Neuronal stem cell (in vitro differentiated cells): ENCODE measurements around the gene HTR6.
A peak's percentile ranks its signal among the peaks of the same experiment; 100 is the strongest.

Experiments used
- DNase-seq: peaks from one replicate; pipeline ENCODE4 v3.0.0-alpha.2; 2013; ENCODE audit warnings: low spot score
- H2AFZ ChIP-seq: one replicate; pipeline ENCODE4 v1.6.1; 2013; ENCODE audit warnings: mild to moderate bottlenecking, low read length, inconsistent platforms
- H2AK5ac ChIP-seq: 2 replicates; pipeline ENCODE4 v1.6.1; 2013; ENCODE audit warnings: low read depth, mild to moderate bottlenecking, inconsistent platforms, low read length, moderate library complexity, mixed read lengths
- H2BK120ac ChIP-seq: 2 replicates; pipeline ENCODE4 v1.6.1; 2013; ENCODE audit warnings: low read depth, mild to moderate bottlenecking, inconsistent platforms, low read length, moderate library complexity, mixed read lengths
- H2BK12ac ChIP-seq: one replicate; pipeline ENCODE4 v1.6.1; 2013; ENCODE audit warnings: low read length, inconsistent platforms
- H2BK15ac ChIP-seq: 2 replicates; pipeline ENCODE4 v1.6.1; 2013; ENCODE audit warnings: mild to moderate bottlenecking, low read length, inconsistent platforms, mixed read lengths
- H2BK5ac ChIP-seq: one replicate; pipeline ENCODE4 v1.6.1; 2013; ENCODE audit warnings: inconsistent platforms, mild to moderate bottlenecking, low read length, moderate library complexity
- H3K14ac ChIP-seq: one replicate; pipeline ENCODE4 v1.6.1; 2013; ENCODE audit warnings: low read length, inconsistent platforms
- H3K18ac ChIP-seq: 2 replicates; pipeline ENCODE4 v1.6.1; 2013; ENCODE audit warnings: low read length, inconsistent platforms
- H3K23ac ChIP-seq: 2 replicates; pipeline ENCODE4 v1.6.1; 2013; ENCODE audit warnings: low read depth, mild to moderate bottlenecking, mixed read lengths, low read length, inconsistent platforms; ENCODE audit not compliant: poor library complexity
- H3K27ac ChIP-seq: replicated peaks from 3 replicates; pipeline ENCODE4 v1.5.1; 2013; ENCODE audit warnings: low read length, inconsistent platforms
- H3K27me3 ChIP-seq, 3 experiments: 2 replicates each; pipeline ENCODE4 v1.6.1; 2013; ENCODE audit warnings: low read length in 3 of 3, mild to moderate bottlenecking in 2 of 3, inconsistent platforms in 1 of 3, low read depth in 1 of 3, mixed read lengths in 1 of 3, moderate library complexity in 1 of 3; ENCODE audit not compliant: control insufficient read depth in 3 of 3, insufficient read depth in 3 of 3
- H3K36me3 ChIP-seq, 2 donors: replicated peaks in 1 of 2; 2 replicates each; pipeline ENCODE4 v1.6.1; 2013; ENCODE audit warnings: low read length in 2 of 2; ENCODE audit not compliant: control insufficient read depth in 2 of 2, insufficient read depth in 2 of 2
- H3K4ac ChIP-seq: 2 replicates; pipeline ENCODE4 v1.6.1; 2013; ENCODE audit warnings: inconsistent platforms, mild to moderate bottlenecking, low read length, moderate library complexity
- H3K4me1 ChIP-seq, 2 donors: 1 replicate in 1 of 2; 2 replicates in 1 of 2; pipeline ENCODE4 v1.6.1; 2013; ENCODE audit warnings: low read length in 2 of 2, low read depth in 1 of 2; ENCODE audit not compliant: control insufficient read depth in 2 of 2, insufficient read depth in 1 of 2
- H3K4me2 ChIP-seq: one replicate; pipeline ENCODE4 v1.6.1; 2013; ENCODE audit warnings: mild to moderate bottlenecking, low read length, inconsistent platforms; ENCODE audit not compliant: insufficient read depth, poor library complexity, severe bottlenecking
- H3K4me3 ChIP-seq, 2 donors: 2 replicates each; pipeline ENCODE4 v1.5.1; 2013; ENCODE audit warnings: low read length in 2 of 2, mild to moderate bottlenecking in 2 of 2, inconsistent platforms in 1 of 2, moderate library complexity in 1 of 2
- H3K79me1 ChIP-seq: one replicate; pipeline ENCODE4 v1.6.1; 2013; ENCODE audit warnings: low read depth, mild to moderate bottlenecking, inconsistent platforms, low read length, moderate library complexity
- H3K9ac ChIP-seq: one replicate; pipeline ENCODE4 v1.6.1; 2013; ENCODE audit warnings: mild to moderate bottlenecking, low read depth, low read length, inconsistent platforms; ENCODE audit not compliant: poor library complexity
- H3K9me3 ChIP-seq, 2 donors: replicated peaks in 1 of 2; 2 replicates each; pipeline versions ENCODE3 to v1.6.1; 2013; ENCODE audit warnings: low read length in 2 of 2, mild to moderate bottlenecking in 2 of 2, inconsistent platforms in 1 of 2, low read depth in 1 of 2, mixed read lengths in 1 of 2, moderate library complexity in 1 of 2; ENCODE audit not compliant: control insufficient read depth in 2 of 2, insufficient read depth in 1 of 2
- H4K8ac ChIP-seq: one replicate; pipeline ENCODE4 v1.6.1; 2013; ENCODE audit warnings: low read depth, mild to moderate bottlenecking, inconsistent platforms, low read length, moderate library complexity
- H4K91ac ChIP-seq: one replicate; pipeline ENCODE4 v1.6.1; 2013; ENCODE audit warnings: low read length, low read depth, mild to moderate bottlenecking, inconsistent platforms; ENCODE audit not compliant: poor library complexity
- WGBS, 2 donors: extraction: QIAGEN DNeasy Blood & Tissue Kit; methylation state at CpG; one replicate each; pipeline ENCODE4 v1.1.7; 2013; ENCODE audit warnings: missing lambda C conversion rate in 2 of 2, mixed read lengths in 1 of 2; ENCODE audit not compliant: insufficient read length in 2 of 2, insufficient replicate concordance in 1 of 2; ENCODE audit errors: extremely low coverage in 2 of 2; 5-methylcytosine and 5-hydroxymethylcytosine counted together

The HTR6 gene

DNA sequence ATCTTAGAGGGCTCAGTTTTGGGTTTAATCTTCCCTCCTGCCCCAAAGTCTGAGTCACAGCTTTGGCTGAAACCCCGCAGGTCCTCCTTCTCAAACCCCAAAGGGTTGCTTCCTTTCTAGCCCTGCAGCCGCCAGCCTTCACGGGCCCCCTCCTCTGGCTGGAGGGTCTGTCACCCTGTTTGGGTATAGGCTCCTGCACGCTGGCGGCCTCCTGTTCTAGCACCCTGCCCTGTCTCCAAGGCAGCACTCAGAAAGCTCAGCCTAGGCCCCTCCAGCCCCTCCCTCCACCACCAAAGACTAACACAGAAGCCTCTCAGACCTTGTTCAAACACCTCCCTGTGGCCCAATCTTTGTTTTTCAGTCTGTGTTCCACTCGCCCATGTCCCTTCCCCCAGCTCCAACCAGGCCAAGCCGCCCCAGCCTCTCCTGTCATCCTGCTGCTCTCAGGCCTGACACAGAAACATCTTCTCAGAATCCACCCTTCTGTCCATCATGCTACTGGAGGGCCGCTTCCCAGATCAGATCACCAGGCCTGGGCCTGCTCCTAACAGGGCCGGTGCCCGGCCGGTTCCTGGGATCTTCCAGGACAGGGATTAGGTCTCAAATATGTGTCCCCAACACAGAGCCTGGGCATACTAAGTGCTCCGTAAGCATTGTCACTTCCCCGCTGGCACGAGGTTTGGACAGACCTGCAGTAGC lies 35.6 kb downstream of the HTR6 start:
- H2BK15ac ChIP-seq = peak overlapping the region; percentile 51
- no peak overlapping the region for H4K8ac ChIP-seq
- H3K36me3 ChIP-seq = no peaks in the 10 kb centered on the region
- H3K4me1 ChIP-seq = peaks cover 2 to 7% of the 10 kb centered on the region in 2 donors
- no peak overlapping the region for H4K91ac ChIP-seq
- H2AK5ac ChIP-seq = no peak overlapping the region
- no peak overlapping the region for H3K18ac ChIP-seq
- H3K4me3 ChIP-seq = no peak overlapping the region
- H3K9ac ChIP-seq = no peak overlapping the region
- H3K27me3 ChIP-seq = peaks cover 0 to 36% (median 0%) of the 10 kb centered on the region in 3 experiments
- peak overlapping the region; percentile 14 for H3K14ac ChIP-seq
- no peak overlapping the region for H3K4me2 ChIP-seq
- H3K4ac ChIP-seq = no peak overlapping the region
- no peak for DNase-seq
- no peak overlapping the region for H2BK12ac ChIP-seq
- H2AFZ ChIP-seq = no peak overlapping the region
- no peak overlapping the region for H3K27ac ChIP-seq
- H3K79me1 ChIP-seq = no peaks in the 10 kb centered on the region
- peak overlapping the region; percentile 3 for H3K23ac ChIP-seq
- H2BK120ac ChIP-seq = no peak overlapping the region
- H3K9me3 ChIP-seq = no peaks in the 10 kb centered on the region
- no CpG with 5 or more reads among the region's 14 CpGs for WGBS, 2 donors
- no peak overlapping the region for H2BK5ac ChIP-seq

DNA sequence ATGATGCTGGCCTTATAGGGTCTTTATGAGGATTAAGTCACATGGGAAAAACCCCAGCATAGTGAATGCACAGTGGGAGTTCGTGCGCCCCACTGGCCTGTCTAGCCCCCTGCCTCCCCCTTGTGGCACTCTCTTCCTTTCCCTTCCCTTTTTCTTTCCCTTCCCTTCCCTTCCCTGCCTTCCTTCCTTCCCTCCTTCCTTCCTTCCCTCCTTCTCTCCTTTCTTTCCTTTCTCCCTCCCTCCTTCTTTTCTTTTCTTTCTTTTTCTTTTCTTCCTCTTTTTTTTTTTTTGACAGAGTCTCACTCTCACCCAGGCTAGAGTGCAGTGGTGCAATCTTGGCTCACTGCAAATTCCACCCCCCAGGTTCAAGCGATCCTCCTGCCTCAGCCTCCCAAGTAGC lies 38.6 kb downstream of the HTR6 start:
- H3K27me3 ChIP-seq = peaks cover 0 to 40% (median 0%) of the 10 kb centered on the region in 3 experiments
- no peak overlapping the region for H3K23ac ChIP-seq
- H4K8ac ChIP-seq = no peak overlapping the region
- no peak overlapping the region for H2BK120ac ChIP-seq
- no peak overlapping the region for H2BK5ac ChIP-seq
- H3K4ac ChIP-seq = no peak overlapping the region
- H3K4me1 ChIP-seq = peaks cover 2 to 7% of the 10 kb centered on the region in 2 donors
- H3K9ac ChIP-seq = no peak overlapping the region
- no peak overlapping the region for H2AK5ac ChIP-seq
- H3K79me1 ChIP-seq = no peaks in the 10 kb centered on the region
- no peak overlapping the region for H2BK15ac ChIP-seq
- H3K4me3 ChIP-seq = no peak overlapping the region
- DNase-seq = no peak
- H3K18ac ChIP-seq = no peak overlapping the region
- H4K91ac ChIP-seq = no peak overlapping the region
- H3K27ac ChIP-seq = no peak overlapping the region
- H2AFZ ChIP-seq = no peak overlapping the region
- H3K4me2 ChIP-seq = no peak overlapping the region
- H2BK12ac ChIP-seq = no peak overlapping the region
- WGBS, 2 donors = no CpG with 5 or more reads among the region's 3 CpGs
- no peaks in the 10 kb centered on the region for H3K36me3 ChIP-seq
- H3K14ac ChIP-seq = no peak overlapping the region
- H3K9me3 ChIP-seq = no peaks in the 10 kb centered on the region

DNA sequence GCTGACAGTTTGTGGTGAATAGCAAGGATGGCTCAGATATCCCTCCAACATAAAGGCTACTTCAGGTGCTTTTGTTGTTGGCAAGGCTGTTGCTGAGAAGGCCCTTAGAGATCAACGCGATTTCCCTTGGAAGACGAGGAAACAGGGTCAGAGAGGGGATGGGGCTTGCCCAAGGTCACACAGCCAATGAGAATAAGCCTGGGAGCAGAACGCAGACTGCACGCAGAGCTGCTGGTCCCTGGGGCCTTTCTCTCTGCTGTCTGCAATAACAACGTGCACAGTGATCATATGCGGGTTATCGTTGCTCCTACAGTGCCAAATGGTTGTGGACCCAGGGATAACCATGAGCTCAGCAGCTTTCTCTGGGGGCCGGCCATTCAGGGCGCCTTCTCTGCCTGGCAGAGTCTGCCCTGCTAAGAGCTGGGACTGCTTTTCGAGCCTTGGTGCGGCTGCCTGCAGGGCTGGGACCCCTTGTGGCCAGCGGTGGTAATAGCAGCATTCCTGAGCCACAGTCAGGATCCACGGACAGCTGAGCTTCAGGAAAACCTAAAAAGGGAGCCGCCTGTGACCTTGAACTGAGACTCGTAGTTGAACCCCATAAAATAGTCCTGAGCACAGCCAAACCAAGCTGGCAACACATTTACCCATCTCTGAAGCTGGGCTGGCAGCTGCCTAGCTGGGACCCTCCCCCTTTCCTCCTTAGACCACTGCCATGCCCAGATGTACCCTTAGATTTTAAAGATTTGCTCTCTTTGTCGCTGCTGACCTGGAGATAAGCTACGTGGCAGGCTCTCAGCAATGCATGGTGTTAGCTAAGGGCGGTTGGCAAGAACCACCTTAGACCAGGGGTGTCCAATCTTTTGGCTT lies 39.8 kb downstream of the HTR6 start:
- DNase-seq = peak; percentile 57
- Histone ChIP-seq H2AK5ac (no peak overlapping the region), H2BK12ac (no peak overlapping the region), H3K4ac (no peak overlapping the region), H3K9ac (no peak overlapping the region), H2BK15ac (no peak overlapping the region), H3K27me3 (peaks cover 0 to 46% (median 0%) of the 10 kb centered on the region in 3 experiments), H3K4me2 (no peak overlapping the region), H3K4me1 (peaks cover 2 to 7% of the 10 kb centered on the region in 2 donors), H3K79me1 (no peaks in the 10 kb centered on the region), H4K91ac (no peak overlapping the region), H2BK120ac (no peak overlapping the region), H3K23ac (no peak overlapping the region), H3K14ac (no peak overlapping the region), H3K27ac (no peak overlapping the region), H2BK5ac (no peak overlapping the region), H2AFZ (peak overlapping the region; percentile 59), H3K18ac (no peak overlapping the region), H3K36me3 (no peaks in the 10 kb centered on the region), H3K4me3 (peak overlapping the region in 1 of 2 donors; percentile 54), H3K9me3 (no peaks in the 10 kb centered on the region), H4K8ac (no peak overlapping the region)
- no CpG with 5 or more reads among the region's 19 CpGs for WGBS, 2 donors

DNA sequence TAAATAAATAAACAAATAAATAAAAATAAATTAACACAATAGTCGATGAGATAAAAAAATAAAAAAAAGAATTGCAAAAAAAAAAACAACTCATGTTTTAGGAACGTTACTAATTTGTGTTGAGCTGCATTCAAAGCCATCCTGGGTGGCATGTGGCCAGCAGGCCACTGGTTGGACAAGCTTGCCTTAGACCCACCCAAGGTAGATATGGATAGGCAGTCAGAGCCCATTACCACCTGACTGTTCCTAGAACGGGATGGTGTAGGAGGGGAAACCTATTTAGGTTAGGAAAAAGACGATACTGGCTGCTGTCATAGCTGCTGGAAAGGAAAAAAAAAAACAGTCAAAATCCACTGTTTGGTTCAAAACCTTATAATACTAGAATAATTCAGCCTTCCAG lies 40.8 kb downstream of the HTR6 start:
- no peak overlapping the region for H2BK12ac ChIP-seq
- no peak overlapping the region for H3K18ac ChIP-seq
- peaks cover 2 to 6% of the 10 kb centered on the region in 2 donors for H3K4me1 ChIP-seq
- H3K9me3 ChIP-seq = no peaks in the 10 kb centered on the region
- no peak overlapping the region for H3K23ac ChIP-seq
- no peak overlapping the region for H4K8ac ChIP-seq
- no peak overlapping the region for H3K14ac ChIP-seq
- H2BK15ac ChIP-seq = no peak overlapping the region
- H3K27me3 ChIP-seq = peaks cover 0 to 40% (median 0%) of the 10 kb centered on the region in 3 experiments
- no peaks in the 10 kb centered on the region for H3K36me3 ChIP-seq
- no peak overlapping the region for H2BK5ac ChIP-seq
- DNase-seq = no peak
- WGBS, 2 donors = no CpG with 5 or more reads among the region's 4 CpGs
- H3K27ac ChIP-seq = no peak overlapping the region
- H3K9ac ChIP-seq = no peak overlapping the region
- no peak overlapping the region for H2AK5ac ChIP-seq
- no peak overlapping the region for H2AFZ ChIP-seq
- H3K4ac ChIP-seq = no peak overlapping the region
- H4K91ac ChIP-seq = no peak overlapping the region
- H3K79me1 ChIP-seq = no peaks in the 10 kb centered on the region
- H3K4me2 ChIP-seq = no peak overlapping the region
- no peak overlapping the region for H2BK120ac ChIP-seq
- H3K4me3 ChIP-seq = no peak overlapping the region
